Occipital lobe (tissue), 2 donors: ENCODE results near the gene GPR153. TPM values are rescaled to one million over a fixed set of nuclear protein-coding genes. Genes with fewer than 3 reads are reported as not detected.

Source experiments
- DNase-seq: peaks from one replicate; lab custom pipeline; 2025; lab: John Stamatoyannopoulos, UW
- total RNA-seq: library from RNA; depleted of rRNA; stranded (reverse); fragments of >200 nt; gene quantifications from one replicate; pipeline ENCODE4 v1.2.3, GENCODE V29; 2014

Gene GPR153
- total RNA-seq, 1 donor from 2014 or later: 25.3 TPM

DNA sequence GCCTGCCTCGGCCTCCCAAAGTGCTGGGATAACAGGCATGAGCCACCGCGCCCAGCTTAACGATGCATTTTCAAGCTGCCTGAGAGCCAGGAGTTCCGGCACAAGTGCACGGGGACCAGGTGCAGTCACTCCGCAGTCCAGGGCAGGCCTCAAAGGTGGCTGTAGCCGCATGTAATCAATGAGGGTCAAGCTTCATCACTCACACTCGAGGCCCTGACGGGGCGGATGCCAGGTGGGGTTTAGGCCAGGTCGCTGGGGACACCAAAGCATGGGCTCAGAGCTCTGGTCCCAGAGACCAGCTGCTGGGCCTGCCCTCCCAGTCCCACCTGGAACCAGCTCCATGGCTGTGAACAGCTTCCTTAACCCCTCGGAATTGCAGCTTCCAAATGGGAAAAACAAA lies 26.1 kb upstream of the GPR153 start:
- no peak for DNase-seq

DNA sequence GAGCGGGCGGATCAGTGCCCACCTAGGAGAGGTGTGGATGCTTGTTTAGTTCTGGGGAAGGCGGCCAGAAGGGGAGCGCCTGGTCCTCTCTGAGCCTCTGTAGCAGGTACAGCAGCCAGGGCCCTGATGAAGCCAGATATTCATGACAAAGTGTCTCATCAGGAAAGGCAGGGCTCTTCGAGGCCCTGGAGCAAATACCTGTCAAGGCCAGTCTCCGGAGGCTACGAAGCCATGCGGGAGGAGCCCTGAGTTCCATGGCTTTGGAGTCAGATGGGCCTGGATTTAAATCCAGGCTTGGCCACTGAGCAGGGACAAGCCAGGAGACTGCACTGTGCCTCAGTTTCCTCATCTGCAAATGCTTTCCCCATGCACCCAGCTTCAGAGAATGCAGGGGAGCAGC lies 25.4 kb upstream of the GPR153 start:
- DNase-seq: no peak

DNA sequence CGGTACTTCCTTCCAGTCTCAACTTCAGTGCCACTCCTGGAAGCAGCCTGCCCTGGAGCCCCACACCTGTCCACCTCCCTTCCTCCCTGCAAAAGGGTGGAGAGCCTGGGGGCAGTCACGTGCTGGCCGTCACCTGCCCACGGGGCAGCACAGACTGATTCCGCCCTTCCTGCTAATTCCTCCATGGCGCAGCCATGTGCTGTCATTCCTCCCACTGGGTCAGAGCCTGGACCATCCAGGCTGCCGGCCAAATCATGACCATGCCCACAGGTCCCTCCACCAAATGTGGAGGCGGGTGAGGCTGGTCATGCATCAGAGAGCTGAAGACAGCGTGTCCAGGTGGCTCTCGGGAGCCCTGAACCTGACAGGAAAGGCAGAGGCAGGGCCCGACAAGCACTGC lies 24.4 kb upstream of the GPR153 start:
- DNase-seq: no peak

DNA sequence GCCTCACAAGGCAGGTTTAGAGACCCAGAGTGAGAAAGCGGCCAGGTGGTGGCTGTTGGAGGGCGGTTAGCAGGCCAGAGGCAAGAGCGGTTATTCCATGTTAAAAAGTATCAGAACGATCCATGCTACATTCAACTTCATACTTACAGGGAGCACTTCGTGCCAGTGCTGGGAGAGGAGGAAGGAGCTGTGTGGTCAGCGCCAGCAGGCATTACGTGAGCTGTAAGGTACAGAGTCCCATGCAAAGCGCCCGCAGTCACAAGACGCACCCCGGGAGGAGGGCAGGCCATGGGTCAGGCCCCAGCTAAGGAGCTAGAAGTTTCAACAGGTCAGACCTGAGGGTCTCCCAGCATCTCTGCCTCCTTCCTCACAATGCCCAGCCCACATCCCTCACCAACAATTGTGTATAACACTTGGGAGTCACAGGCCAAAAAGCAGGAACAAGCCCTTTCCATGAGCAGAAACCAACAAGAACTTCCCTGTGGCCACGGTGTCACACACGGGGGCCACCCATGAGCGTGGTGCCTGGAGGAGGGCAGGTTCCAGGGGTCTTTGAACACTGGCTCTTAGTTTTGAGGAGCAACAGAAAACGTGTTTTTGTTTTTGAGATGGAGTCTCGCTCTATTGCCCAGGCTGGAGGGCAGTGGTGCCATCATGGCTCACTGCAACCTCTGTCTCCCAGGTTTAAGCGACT lies 21.8 kb upstream of the GPR153 start:
- no peak for DNase-seq

DNA sequence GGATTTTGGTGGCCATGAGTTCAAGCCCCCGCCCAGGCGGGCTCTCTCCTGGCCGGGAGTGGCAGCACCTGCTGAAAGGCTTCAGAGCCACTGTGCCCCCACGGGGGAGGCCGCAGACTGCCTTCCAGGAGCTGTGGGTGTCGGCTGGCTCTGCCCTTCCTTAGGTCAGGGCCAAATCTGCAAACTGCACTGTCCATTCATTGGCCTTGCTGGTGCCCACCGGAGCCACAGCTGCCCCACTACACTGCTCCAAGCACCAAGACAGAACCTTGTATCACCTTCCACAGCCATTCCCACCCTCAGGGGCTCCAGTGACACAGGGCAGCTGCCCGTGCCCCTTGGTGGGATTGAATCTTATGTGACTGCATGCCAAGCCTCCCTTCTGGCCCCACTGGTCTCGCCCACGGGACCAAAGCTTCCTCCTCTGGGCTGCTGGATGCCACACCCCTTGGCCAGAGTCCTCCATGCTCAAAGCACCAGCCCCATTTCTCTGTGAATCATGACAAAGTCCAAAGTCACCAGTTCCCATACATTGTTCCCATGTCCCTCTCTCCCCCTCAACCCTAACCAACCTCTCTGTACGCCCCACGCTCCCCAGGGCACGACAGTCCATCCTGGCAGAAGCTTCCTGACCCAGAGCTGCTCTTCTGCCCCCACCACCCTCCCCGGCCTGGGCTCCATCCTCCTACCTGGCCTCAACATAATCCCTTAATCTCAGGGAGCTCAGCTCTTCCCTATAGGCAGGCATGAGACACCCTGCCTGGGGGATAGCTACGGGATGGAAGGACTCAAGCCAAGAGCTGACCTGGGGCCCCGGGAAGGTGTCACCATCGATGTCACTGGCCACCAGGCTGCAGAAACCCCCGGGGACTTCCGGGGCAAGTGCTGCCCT lies 20.9 kb upstream of the GPR153 start:
- no peak for DNase-seq

DNA sequence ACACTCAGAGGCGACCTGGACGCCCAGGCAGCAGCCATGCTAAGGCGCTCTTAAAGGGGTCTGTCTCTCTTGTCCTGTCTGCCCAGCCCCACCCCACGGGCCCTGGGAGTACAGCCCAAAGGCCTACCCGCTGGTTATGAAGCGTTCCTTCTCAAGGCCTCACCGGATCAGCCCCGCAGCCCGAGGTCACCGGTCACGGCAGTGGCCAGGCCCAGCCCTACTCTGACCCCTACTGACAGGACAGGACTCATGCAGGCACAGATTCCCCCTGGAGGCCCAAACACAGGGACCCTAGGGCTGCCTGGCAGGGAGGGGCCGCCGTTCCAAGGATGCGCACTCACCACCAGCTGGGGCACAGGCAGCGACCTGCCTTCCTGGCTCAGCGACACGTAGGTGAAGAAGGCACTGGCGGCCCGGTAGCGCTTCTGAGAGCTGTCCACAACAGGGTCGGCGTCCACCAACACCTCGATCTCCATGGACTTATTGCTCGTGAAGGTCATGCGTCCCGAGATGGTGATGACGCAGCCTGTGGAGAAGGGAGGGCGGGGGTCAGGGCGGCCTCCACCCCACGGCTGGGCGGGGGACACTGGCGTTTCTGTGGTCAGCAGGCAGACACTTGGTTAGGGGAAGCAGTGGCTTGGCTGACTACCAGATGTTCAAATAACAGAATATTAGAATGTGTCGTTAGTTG lies 20.0 kb upstream of the GPR153 start:
- DNase-seq: no peak

DNA sequence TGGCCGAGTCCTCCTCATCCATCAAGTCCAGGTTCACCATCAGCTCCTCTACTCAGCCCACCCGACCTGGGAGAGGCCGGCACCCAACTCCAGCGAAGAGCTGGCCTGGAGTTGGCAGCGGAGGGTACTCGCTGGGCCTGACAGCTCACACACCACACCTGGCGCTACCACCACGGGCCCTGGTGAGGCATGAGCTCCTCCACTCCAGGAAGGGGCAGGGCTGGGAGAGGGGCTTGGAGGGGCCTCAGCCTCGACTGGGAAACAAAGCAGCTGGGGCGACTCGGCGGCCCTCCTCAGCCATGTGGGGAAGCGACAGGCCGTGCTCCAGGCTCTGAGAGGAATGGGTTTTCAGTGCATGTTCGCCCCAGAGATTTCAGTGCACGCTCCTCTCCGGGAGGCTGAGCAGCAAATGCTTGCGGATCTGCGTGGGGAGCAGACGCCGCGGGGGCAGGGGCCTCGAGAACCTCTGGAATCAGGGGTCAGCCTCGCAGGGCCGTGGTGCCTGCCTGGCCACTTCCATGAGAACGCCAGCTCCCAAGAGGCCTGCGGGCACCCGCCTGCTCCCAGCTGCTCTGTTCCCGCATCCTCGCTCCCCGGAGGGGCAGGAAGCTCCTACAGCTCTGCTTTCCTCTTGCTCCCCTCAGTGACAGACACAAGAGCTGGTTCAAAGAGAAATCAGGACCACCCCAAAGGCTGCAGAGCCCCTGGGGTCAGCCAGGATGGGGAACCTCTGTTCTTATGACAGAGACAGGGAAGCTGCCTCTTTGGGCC lies 18.9 kb upstream of the GPR153 start:
- no peak for DNase-seq

DNA sequence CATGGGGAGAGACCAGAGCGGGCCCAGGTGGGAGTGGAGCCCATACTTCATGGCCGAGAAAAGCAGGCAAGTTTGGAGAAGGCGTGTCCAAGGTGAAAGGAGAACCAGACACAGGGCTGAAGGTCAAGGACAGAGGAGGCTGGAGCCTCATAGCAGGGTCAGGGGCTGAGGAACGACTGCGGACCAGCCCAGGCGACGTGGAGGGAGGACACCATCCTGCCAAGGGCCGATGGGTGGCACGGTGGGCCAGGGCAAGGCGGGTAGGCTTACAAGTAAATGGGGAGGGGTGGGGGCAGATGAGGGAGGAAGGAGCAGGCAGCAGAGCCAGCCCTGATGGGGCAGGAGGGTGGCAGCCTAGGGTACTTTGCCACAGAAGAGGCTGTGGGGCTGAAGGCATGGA lies 18.2 kb upstream of the GPR153 start:
- DNase-seq: no peak

DNA sequence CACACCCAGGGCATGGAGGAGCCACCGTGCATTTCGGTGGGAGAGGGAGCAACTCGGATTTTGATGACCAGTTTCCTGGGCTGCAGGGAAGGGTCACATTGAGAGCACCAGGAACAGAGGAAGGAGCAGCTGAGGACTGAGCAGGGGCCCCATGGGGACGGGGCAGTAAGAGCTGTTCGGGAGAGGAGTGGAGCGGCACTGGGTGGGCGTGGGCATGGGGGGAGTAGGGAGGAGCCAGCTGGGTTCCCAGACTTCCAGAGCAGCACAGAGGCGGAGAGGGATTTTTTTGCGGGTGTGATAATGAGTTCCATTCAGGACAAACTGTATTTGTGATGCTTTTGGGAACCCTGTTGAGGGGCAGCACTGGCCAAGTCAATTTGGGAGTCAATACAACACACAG lies 17.4 kb upstream of the GPR153 start:
- DNase-seq: no peak

DNA sequence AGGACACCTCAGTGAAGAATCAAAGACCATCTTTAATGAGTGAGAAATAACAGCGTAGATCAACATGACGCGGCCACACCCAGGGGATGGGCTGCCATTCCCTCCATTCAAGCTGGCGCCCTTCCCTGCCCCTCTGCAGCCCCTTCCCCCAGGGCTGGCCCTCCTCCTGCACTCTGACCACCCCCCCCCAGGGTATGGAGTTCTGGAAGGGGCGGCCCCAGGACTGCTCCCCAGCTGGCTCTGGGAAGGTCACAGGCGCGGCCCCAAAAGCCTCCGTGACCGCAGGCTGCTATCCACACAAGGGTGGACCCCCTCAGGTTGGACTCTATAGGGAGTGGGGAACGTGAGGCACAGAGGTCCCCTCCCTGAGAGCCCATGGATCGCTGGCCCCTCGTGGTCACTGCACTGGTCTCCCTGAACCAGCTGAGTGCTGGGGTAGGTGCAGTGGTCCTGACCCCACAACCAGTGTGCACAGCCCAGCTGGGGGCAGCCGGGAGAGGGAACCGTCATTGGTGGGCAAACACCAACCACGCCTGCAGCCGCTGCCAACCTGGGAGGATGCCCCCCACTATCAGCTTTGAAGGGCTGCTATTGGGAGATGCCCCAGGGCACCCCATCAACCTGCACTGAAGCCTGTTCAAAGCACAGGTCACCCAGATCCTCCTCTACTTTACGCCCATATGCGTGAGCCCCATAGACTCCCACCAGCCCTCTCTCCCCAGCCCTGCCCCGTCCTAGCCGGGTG lies 16.1 kb upstream of the GPR153 start:
- DNase-seq: no peak

DNA sequence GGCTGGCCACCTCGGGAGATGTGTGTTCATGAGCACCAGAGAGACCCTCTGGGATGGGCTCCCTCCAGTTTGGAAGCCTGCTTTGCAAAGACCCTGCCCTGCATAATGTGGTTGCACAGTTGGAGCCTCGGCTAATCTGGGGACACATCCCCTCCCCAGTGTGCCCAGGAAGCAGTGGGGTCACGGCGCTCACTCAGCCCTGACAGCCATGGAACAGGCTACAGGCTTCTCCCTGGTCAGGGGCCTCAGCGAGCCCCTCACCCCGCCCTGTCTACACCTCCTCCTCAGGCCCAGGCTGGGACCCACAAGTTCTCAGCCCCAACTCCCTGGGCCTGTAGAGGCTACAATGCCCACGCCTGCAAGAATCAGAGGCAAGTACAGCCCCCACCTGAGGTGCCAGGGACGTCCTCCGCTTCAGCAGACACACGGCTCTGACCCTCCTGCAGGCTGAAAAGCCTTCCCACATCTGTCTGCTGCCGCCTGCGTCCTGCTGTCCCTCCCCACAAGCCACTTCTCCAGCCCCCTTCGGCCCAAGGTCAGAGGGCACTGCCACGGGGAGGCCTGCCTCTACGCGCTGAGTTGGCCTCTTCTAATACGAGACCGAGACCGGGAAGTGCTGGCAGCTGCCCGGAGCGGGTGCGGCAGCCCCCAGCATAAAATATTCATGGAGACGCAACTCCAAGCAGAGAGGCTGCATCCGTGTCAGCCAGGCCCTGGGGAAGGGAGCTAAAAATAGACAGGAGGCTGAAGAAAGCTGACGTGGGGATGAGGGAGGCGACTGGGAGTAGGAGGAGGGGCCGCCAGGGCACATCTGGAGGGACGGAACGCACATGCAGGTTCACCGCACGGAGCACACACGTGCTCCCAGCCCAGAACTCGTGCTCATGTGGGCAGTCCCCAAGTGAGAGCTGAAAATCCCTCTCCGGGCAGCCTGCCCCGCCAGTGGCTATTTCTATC lies 15.2 kb upstream of the GPR153 start:
- DNase-seq: no peak

DNA sequence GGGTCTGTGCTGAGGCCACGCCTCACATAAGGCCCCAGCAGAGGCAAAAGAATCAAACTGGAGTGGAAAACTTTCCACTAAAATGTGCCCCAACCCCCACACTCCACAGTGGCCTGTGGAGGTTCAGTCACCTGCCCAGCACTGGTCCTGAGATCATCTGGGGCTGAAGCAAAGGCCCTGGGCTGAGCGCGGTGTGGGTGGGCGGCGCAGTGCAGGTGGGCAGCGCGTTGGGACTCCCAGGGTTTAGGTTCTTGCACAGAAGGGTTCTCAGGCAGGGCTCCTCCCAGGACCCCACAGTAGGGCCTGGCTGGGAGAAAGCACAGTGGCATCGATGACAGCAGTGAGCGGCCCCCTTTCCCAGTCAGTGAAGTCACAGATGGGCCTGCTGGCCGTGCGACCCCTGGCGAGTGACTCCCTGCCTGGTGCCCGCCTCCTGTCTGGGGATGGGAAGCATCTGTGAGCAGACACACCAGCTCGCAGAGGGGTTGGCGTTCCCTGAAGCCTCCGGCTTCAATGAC lies 13.8 kb upstream of the GPR153 start:
- no peak for DNase-seq

DNA sequence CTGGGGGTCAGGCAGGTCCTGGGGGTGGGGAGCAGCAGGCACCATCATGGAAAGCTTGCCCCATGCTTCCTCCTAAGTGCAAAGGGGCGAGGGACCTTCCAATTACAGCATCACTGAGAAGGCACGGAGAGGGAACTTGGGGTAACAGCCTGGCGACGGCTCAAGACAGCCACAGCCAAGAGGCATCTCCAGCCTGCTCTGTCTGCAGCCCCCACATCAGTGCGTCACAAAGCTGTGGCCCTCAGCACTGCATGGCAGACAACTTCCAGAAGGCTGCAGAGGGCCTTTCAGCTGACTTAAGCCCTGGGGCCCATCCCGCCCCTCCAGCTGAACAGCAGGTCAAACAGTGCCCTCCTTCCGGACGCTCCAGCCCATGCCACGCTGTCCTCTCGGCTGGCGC lies 13.2 kb upstream of the GPR153 start:
- DNase-seq: no peak

DNA sequence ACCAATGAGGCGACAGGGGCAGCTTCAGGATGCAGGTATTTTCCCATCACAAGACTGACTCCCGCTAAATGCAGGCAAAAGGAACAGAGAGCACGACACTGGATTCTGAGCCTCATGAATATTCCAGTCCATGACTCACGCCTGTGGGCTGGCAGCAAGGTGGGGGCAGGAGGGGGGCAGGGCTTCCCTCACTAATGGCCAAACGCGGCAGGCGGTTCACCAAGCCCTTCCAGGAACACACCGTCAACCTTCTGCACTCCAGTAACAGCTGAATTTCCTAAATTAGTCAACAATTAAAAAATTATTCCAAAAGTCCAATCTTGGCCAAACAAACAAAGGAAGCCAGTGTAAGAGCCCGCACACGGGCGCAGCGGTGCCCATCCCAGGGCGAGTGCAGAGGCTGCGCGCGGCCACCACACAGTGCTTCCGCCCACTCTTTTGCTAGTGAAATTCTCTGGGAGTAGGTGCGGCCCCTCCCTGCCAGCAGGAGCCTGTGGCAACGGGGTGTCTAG lies 12.5 kb upstream of the GPR153 start:
- DNase-seq: peak; percentile 60

DNA sequence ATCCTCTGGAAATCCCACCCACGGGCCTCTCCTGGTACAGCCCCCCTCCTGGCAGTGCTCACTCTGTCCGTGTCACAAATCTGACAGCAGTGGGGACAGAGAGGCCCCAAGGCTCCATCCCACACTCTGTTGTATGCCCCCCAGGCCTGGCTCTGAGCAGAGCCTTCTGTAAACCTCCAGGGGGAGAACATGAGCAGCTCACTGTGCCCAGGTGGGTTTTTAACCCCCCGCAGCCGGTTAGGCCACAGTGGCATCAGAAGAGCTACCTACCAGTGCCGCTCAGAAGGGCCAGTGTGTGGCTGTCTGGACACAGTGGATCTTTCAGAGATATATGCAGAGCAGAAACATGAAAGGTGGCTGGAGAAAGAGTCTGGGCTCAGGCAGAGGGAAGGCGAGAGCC lies 12.0 kb upstream of the GPR153 start:
- DNase-seq: no peak

DNA sequence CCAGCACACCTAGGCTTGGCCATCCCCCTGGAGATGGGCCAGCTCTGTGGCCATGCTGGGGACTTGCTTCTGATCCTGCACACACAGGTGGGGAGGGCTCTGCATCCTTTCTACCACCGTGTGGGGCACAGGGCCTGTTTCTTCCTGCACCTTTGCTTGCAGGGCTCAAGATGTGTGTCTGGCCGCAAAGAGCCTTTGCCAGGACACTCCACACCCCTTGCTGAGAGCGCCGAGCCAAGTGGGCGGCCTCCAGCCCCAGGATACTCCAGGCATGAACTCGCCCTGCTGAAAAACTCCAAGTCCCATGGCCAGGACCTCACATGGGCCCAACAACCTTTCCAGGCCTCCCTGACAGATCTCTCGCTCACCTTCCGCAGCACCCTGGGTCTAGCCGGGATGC lies 11.6 kb upstream of the GPR153 start:
- DNase-seq: no peak

DNA sequence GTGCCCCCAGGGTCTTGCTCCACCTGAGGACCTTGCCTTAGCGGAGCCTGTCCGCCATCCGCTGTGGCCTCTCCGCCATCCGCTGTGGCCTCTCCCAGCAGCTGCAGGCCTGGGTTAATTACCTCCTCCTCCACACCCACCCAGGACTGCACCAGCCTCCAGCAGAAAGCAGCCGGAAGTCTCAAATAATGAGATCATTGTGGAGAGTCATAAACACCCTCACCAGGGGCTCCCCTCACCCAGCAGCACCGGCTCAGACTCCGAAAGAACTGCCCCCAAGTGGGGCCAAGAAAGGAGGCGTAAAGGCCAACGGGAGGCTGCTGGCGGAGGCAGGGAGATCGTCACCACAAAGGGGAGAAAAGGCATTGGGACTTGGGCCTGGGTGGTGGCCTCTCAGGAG lies 10.7 kb upstream of the GPR153 start:
- no peak for DNase-seq

DNA sequence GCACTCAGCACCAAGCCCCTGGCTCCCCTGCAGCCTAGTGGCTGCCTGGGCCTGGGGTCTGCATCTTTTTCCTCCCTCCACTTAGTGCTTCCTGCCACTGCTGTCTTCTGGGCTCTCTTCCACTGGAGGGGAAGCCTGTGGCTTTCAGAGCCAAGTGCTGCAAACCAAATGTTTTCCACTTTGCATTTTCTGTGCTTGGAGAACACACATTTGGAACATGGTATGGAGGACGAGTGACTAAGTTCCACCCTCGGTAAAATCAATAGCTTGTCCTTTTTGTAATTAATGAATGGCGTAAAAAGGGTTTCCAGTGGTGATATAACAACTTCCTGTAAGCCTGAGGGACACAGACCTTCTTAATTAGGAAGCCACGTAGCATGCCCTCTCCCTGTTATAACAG lies 10.1 kb upstream of the GPR153 start:
- DNase-seq: no peak

DNA sequence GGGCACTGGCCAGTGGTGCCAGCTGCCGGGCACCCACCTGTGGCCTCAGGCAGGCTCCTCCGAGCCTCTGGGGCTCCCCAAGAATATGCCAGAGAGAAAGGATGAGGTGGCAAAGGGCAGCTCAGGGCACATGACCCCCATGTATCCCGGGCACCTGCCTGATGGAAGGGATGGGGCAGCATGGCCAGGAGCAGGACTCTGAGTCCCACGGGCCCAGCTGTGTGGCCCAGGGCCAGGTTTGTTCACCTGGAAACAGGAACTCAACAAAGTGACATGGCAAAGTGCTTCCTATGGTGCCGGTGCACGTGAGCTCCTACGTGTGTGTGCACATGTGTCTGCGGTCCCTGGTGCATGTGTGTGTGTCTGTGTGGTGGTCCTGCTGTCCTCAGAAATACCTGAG lies 9.5 kb upstream of the GPR153 start:
- DNase-seq: no peak
